Measurements from ENCODE around the gene SRRM2.

Gene SRRM2

GRCh38 chr16:2706085-2706484, 46.4 kb upstream of the SRRM2 start:
- Histone ChIP-seq H3K36me3 (peaks cover 41% of the 10 kb centered on the region), H3K9me3 (no peaks in the 10 kb centered on the region), H3K4me3 (ENCODE audit: low read depth, low read length) (no peak overlapping the region), H3K27me3 (no peaks in the 10 kb centered on the region), H3K4me1 (no peaks in the 10 kb centered on the region)
- TF ChIP-seq CTCF (IDR thresholded peaks at IDR 0.05; ENCODE audit: low read depth, low read length): no peak
- DNase-seq: no peak

DNA sequence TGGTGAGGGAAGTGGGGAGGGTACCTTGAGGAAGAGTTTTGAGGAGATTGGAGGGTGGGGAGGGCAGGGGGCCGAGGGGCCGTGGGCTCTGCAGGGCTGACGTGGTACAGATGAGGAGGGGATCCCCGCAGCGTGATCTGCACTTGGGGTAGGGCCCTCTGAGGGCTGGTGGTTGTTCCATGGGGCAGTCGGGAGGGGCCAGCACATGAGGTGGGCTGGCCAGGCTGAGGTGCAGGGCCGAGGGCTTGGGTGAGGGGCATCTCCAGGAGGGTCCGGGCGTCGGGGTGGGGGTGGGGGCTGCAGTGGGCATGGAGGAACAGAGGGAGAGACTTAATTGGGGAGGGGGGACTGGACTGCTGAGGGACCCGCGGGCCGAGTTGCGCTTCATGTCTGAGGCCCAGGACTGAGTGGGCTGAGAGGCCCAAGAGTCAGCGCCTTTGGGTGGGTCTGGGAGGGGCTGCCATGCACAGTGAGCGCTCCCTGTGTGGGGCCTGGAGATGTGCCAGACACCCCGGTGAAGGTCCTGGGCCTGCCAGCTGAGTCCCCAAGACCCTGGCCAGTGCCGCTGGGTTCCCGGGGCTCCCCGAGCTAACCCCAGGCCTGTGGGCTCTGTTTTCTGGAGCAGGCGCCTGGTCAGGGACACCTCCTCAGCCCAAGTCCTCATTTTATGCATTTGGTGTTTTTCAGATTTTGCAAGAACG, 45.7 kb upstream of the SRRM2 start:
- H3K36me3 ChIP-seq: peaks cover 40% of the 10 kb centered on the region
- H3K4me1 ChIP-seq: no peaks in the 10 kb centered on the region
- no peaks in the 10 kb centered on the region for H3K27me3 ChIP-seq
- TF ChIP-seq CTCF (IDR thresholded peaks at IDR 0.05; ENCODE audit: low read depth, low read length): no peak
- H3K4me3 ChIP-seq (ENCODE audit: low read depth, low read length): no peak overlapping the region
- H3K9me3 ChIP-seq: no peaks in the 10 kb centered on the region
- DNase-seq: no peak

GRCh38 chr16:2707368-2708289, 44.8 kb upstream of the SRRM2 start:
- H3K4me3 ChIP-seq (ENCODE audit: low read depth, low read length): no peak overlapping the region
- no peaks in the 10 kb centered on the region for H3K4me1 ChIP-seq
- peak; percentile 19 for DNase-seq
- H3K36me3 ChIP-seq: peaks cover 33% of the 10 kb centered on the region
- no peak for TF ChIP-seq CTCF (IDR thresholded peaks at IDR 0.05; ENCODE audit: low read depth, low read length)
- H3K27me3 ChIP-seq: no peaks in the 10 kb centered on the region
- H3K9me3 ChIP-seq: no peaks in the 10 kb centered on the region

DNA sequence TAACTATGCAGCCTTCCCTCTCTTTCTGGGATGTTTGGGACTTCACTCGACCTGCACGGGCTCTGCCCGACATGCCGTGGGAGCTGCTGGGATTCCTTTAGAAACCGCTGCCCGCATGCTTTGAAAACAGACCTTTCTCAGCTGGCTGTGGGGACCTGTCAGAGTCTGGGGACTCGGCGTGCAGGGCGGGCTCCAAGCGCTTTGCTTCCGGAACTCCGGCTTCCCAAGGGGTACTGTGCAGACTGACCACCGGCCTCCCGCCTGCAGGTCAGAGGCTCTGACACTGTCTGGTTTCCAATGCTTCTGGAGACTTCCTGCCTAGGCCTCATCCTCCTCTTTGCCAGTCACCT, 44.2 kb upstream of the SRRM2 start:
- Histone ChIP-seq H3K9me3 (no peaks in the 10 kb centered on the region), H3K4me3 (ENCODE audit: low read depth, low read length) (no peak overlapping the region), H3K4me1 (no peaks in the 10 kb centered on the region), H3K36me3 (peaks cover 27% of the 10 kb centered on the region), H3K27me3 (no peaks in the 10 kb centered on the region)
- no peak for TF ChIP-seq CTCF (IDR thresholded peaks at IDR 0.05; ENCODE audit: low read depth, low read length)
- no peak for DNase-seq

GRCh38 chr16:2708955-2709587, 43.4 kb upstream of the SRRM2 start:
- H3K27me3 ChIP-seq: no peaks in the 10 kb centered on the region

More at GRCh38 chr16:2708955-2709587, 43.4 kb upstream of the SRRM2 start:
- Histone ChIP-seq H3K36me3 (peaks cover 24% of the 10 kb centered on the region), H3K4me1 (no peaks in the 10 kb centered on the region), H3K4me3 (ENCODE audit: low read depth, low read length) (no peak overlapping the region), H3K9me3 (no peaks in the 10 kb centered on the region)
- no peak for DNase-seq
- TF ChIP-seq CTCF (IDR thresholded peaks at IDR 0.05; ENCODE audit: low read depth, low read length): no peak
